Suprapubic skin (tissue), 4 donors: Measurements from ENCODE around the gene BCL11B. TPM values are rescaled to one million over a fixed set of nuclear protein-coding genes. Genes with fewer than 3 reads are reported as not detected.
A peak's percentile ranks its signal among the peaks of the same experiment; 100 is the strongest.

Experiments
- DNase-seq, 2 donors: peaks; one replicate each; pipeline ENCODE4 v3.0.0-alpha.2; 2019; ENCODE audit warnings: low spot score in 2 of 2
- H3K27ac ChIP-seq: fragments of 200-600 bp; sonication (generic); one replicate; pipeline ENCODE4 v1.5.1; 2019
- H3K27me3 ChIP-seq: fragments of 200-600 bp; sonication (generic); one replicate; pipeline ENCODE4 v1.5.1; 2019
- H3K36me3 ChIP-seq: fragments of 200-600 bp; sonication (generic); one replicate; pipeline ENCODE4 v1.5.1; 2019
- H3K4me1 ChIP-seq: fragments of 200-600 bp; sonication (generic); one replicate; pipeline ENCODE4 v1.5.1; 2019
- H3K4me3 ChIP-seq: fragments of 200-600 bp; sonication (generic); one replicate; pipeline ENCODE4 v1.5.1; 2019; ENCODE audit warnings: mild to moderate bottlenecking
- H3K9me3 ChIP-seq: fragments of 200-600 bp; sonication (generic); one replicate; pipeline ENCODE4 v1.5.1; 2019
- CTCF ChIP-seq, 2 donors: fragments of 200-600 bp in 1 of 2; fragments of 450-650 bp in 1 of 2; sonication (generic) in 1 of 2; IDR thresholded peaks; one replicate each; pipeline ENCODE4 v1.5.1; 2016 to 2019; ENCODE audit warnings: antibody characterized with exemption in 2 of 2, mild to moderate bottlenecking in 1 of 2, moderate library complexity in 1 of 2
- EP300 ChIP-seq: sonication (generic); formaldehyde crosslinking; IDR thresholded peaks from one replicate; pipeline ENCODE4 v1.6.1; 2017; ENCODE audit warnings: antibody characterized with exemption
- POLR2A ChIP-seq, 2 donors: fragments of 450-650 bp; IDR thresholded peaks; one replicate each; pipeline ENCODE4 v1.6.1; 2017; ENCODE audit warnings: antibody characterized with exemption in 2 of 2, mild to moderate bottlenecking in 2 of 2, moderate library complexity in 2 of 2
- POLR2AphosphoS5 ChIP-seq, 3 donors: sonication (generic); formaldehyde crosslinking; IDR thresholded peaks; one replicate each; pipeline ENCODE4 v1.6.1; 2017; ENCODE audit warnings: antibody characterized with exemption in 3 of 3
- WGBS: methylation state at CpG from one replicate; pipeline ENCODE4 v1.1.5; 2018; 5-methylcytosine and 5-hydroxymethylcytosine counted together
- total RNA-seq, 4 donors: library from RNA; depleted of rRNA; stranded (reverse); fragments of >200 nt; gene quantifications; one replicate each; pipeline ENCODE4 v1.1.0, GENCODE V29; 2016

Gene BCL11B
- total RNA-seq, 4 donors from 2014 or later: 35.9 to 53.8 (median 47.5) TPM

GRCh38 chr14:99138999-99139865 lies 132.8 kb downstream of the BCL11B start:
- 96% methylated on average over 6 of the region's 16 CpGs for WGBS
- DNase-seq: peak in 1 of 2 donors; percentile 61
- TF ChIP-seq EP300 (no peak), POLR2AphosphoS5 (IDR thresholded peaks at IDR 0.05) (no peak), POLR2A (IDR thresholded peaks at IDR 0.05) (no peak), CTCF (IDR thresholded peaks at IDR 0.05) (no peak)

GRCh38 chr14:99137913-99138571 lies 134.0 kb downstream of the BCL11B start:
- 80% methylated on average over 8 of the region's 8 CpGs for WGBS
- no peak overlapping the region for H3K27ac ChIP-seq

More at GRCh38 chr14:99138999-99139865, 132.8 kb downstream of the BCL11B start:
- no peaks in the 10 kb centered on the region for H3K27me3 ChIP-seq
- H3K27ac ChIP-seq: no peak overlapping the region
- no peaks in the 10 kb centered on the region for H3K4me1 ChIP-seq
- no peaks in the 10 kb centered on the region for H3K36me3 ChIP-seq
- no peaks in the 10 kb centered on the region for H3K9me3 ChIP-seq
- no peak overlapping the region for H3K4me3 ChIP-seq

GRCh38 chr14:99137001-99137700 lies 134.8 kb downstream of the BCL11B start:
- WGBS: 73% methylated on average over 11 of the region's 11 CpGs

More at GRCh38 chr14:99137913-99138571, 134.0 kb downstream of the BCL11B start:
- DNase-seq: peak in 1 of 2 donors; percentile 52
- Histone ChIP-seq H3K4me1 (peaks cover 9% of the 10 kb centered on the region), H3K27me3 (no peaks in the 10 kb centered on the region), H3K36me3 (no peaks in the 10 kb centered on the region), H3K9me3 (no peaks in the 10 kb centered on the region), H3K4me3 (no peak overlapping the region)
- TF ChIP-seq EP300: no peak
- TF ChIP-seq POLR2A (IDR thresholded peaks at IDR 0.05): no peak
- TF ChIP-seq CTCF (IDR thresholded peaks at IDR 0.05): no peak
- no peak for TF ChIP-seq POLR2AphosphoS5 (IDR thresholded peaks at IDR 0.05)

GRCh38 chr14:99136401-99136800 lies 135.6 kb downstream of the BCL11B start:
- Histone ChIP-seq H3K4me1 (peaks cover 11% of the 10 kb centered on the region), H3K27me3 (no peaks in the 10 kb centered on the region), H3K36me3 (no peaks in the 10 kb centered on the region), H3K9me3 (no peaks in the 10 kb centered on the region), H3K4me3 (no peak overlapping the region), H3K27ac (no peak overlapping the region)
- WGBS: 93% methylated on average over 7 of the region's 7 CpGs
- DNase-seq: no peak
- no peak for TF ChIP-seq POLR2AphosphoS5 (IDR thresholded peaks at IDR 0.05)
- TF ChIP-seq POLR2A (IDR thresholded peaks at IDR 0.05): no peak
- no peak for TF ChIP-seq EP300
- TF ChIP-seq CTCF (IDR thresholded peaks at IDR 0.05): no peak

More at GRCh38 chr14:99137001-99137700, 134.8 kb downstream of the BCL11B start:
- peak in 1 of 2 donors; percentile 54 for DNase-seq
- Histone ChIP-seq H3K27me3 (no peaks in the 10 kb centered on the region), H3K36me3 (no peaks in the 10 kb centered on the region), H3K4me1 (peaks cover 11% of the 10 kb centered on the region), H3K9me3 (no peaks in the 10 kb centered on the region), H3K27ac (no peak overlapping the region), H3K4me3 (no peak overlapping the region)
- no peak for TF ChIP-seq POLR2AphosphoS5 (IDR thresholded peaks at IDR 0.05)
- TF ChIP-seq POLR2A (IDR thresholded peaks at IDR 0.05): no peak
- TF ChIP-seq CTCF (IDR thresholded peaks at IDR 0.05): no peak
- no peak for TF ChIP-seq EP300
